Left colon (tissue), 2 donors: Measurements from ENCODE around the gene PJA2. TPM values are rescaled to one million over a fixed set of nuclear protein-coding genes. Genes with fewer than 3 reads are reported as not detected.
A peak's percentile ranks its signal among the peaks of the same experiment; 100 is the strongest.

Source experiments
- ATAC-seq: fragments of 200-7000 bp; cut with Tn5 transposase; one replicate; pipeline ENCODE4 v1.9.1; 2020; ENCODE audit warnings: mild to moderate bottlenecking, moderate library complexity
- DNase-seq, 2 donors: peaks; one replicate each; pipeline ENCODE4 v3.0.0-alpha.2; 2020
- intact Hi-C, 2 donors: fragments of 100-400 bp; cut with DNase I in 1 of 2; cut with micrococcal nuclease in 1 of 2; formaldehyde crosslinking; loops; one replicate each; pipeline versions ENCODE4 v1.11.2 to v1.14.0; 2022; cut with DNase I, micrococcal nuclease
- total RNA-seq, 2 donors: library from RNA; stranded (reverse); fragmentation: NEBNext Ultra II Directional; extraction: Animal tissue kit (Norgen Biotek cat#: 25700); gene quantifications; one replicate each; pipeline ENCODE4 v1.2.1, GENCODE V29; 2021
- donor health status: DM: no; HTN: no; CAD: no.
- donor health status: DM: yes; HTN: yes; CAD: no.

Gene PJA2
- total RNA-seq, 2 donors from 2014 or later, result 68.6 to 93.5 TPM

DNA sequence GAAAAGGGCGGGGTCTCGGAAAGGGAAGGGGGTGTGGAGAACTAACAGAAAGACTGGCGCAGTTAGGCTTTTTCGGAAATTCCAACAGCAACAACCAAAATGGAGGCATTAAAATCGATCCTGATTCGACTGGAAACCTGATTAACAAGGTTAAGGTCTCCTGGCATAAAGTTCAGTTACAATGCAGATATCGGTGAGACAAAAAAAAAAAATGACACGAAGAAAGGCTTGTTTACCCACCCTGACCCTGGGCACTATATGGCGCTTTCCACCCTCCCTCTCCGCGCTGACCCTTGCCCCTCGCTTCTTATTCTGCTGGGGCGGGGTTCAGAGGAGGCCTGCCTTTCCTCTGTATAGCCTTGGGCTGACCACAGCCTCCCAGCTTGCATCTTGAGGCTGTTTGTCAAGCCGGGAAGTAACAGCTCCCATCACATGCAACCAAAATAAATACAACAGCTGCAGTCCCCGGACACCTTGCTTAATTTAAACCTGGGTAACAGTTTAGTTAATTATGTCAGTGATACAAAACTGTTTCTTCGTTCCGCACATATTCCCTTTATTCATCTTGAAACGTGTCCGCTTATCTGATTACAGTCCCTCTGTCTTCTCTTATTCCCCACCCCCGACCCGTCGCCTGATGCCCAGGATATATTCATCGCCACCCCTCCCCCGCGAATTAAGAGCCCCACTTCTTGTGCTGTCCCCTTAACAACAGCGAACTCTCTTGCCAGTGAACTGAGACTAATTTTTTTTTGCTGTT lies 795 bp upstream of the PJA2 start:
- DNase-seq, result peak; percentile 87 to 89
- peak; percentile 73 for ATAC-seq
- intact Hi-C loops, result no loop called here

DNA sequence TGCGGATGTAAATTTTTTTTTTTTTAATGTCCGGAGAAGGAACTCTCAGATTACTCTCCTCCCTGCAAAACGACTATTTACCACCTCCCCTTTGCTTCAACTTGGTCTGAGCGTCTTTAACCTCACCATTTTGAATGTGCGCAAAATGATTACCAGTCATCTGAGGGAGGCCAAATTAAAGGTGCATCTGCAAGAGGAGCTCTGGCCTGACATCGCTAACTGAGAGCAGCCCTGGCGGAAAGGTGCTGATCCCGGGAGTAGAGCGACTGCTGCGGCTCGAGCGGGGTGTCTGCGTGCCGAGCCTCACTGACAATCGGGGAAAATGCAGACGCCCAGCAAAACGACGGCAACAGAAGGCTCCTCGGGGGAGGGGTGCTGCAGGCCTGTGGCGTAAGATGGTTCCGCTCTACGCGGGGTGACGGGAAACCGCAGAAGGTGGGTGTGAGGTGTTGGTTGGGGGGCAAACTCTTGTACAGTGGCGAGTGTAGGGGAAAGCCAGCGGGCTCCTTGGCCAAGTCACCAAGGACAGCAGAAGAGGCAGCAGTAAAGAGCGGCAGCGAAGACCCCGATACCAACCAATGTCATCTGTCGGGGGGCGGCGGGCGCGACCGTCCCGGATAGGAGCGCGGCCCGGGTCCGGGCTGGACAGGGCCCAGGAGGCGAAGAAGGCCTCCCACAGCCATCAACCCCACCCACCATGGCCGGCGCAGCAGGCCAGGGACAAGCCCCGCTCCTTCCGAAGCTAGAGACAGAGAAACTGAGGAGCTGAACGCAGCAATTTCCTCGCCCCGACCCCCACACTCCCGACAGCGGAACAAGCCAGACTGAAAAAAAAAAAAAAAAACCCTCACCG lies 557 bp downstream of the PJA2 start:
- ATAC-seq (peak; percentile 49), DNase-seq (peak; percentile 70 to 76)
- intact Hi-C loops, result no loop called here

DNA sequence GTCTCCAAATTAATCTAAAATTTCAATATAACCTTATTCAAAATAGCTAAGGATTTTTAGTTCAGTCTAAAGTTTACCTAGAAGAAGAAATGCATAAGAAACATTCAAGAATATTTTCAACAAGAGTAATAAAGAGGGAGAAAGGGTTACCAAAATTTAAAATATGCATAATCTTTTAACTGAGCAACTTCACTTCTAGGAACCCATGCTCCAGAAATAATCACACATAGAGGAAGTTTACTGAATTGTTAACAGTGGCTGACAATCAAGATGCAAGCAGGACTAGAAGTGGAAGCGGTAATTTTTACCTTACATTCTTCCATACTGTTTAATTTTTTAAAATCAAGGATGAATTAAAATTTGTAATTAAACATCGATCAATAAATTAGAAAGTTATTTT lies 1.9 kb downstream of the PJA2 start:
- intact Hi-C loops, result no loop called here
- DNase-seq, result no peak
- ATAC-seq, result no peak

DNA sequence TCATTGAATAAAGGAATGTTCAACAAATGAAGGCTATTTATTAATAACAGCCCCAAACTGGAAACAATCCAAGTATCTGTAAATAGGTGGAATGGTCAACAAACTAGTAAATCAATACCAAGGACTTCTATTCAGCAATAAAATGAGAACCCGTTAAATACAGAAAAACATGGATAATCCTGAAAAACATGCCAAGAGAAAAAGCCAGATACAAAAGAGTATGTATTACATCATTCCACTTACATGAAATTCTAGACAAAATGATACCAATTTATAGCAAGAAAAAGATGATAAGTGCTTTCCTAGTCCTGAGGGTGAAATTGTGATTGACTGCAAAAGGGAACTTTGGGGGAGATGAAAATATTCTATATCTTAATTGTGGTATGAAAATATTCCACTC lies 3.1 kb downstream of the PJA2 start:
- no peak for DNase-seq
- ATAC-seq, result no peak
- intact Hi-C loops, result no loop called here

DNA sequence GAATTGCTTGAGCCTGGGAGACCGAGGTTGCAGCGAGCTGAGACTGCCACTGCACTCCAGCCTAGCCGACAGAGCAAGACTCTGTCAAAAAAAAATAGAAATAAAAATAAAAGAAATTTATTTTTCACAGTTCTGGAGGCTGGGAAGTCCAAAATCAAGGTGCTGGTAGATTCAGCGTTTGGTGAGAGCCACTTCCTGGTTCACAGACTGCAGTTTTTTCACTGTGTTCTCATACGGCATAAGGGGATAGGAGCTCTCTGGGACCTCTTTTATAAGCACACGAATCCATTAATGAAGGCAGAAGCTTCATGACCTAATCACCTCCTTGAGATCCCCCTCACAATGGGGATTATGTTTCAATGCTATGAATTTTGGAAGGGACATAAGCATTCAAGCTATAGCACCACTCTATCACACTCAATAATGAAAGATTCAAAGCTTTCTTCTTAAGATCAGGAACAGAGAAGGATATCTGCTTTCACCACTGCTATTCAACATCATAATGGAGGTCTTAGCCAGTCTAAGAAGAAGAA lies 5.3 kb downstream of the PJA2 start:
- intact Hi-C loops, result no loop called here
- DNase-seq, result no peak
- no peak for ATAC-seq

DNA sequence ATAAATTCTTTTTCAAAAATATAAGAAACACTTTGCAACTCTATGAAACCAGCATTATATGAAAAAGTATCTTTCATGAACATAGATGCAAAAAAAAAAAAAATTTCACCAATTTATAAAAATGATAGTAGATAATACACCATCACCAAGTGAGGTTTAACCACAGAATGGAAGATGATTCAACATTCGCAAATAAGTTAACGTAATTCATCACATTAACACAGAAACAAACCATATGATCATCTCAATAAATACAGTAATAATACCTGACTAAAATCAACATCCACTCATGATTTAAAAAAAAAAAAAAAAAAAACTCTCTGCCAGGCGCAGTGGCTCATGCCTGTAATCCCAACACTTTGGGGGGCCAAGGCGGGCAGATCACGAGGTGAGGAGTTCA lies 6.3 kb downstream of the PJA2 start:
- intact Hi-C loops, result no loop called here
- ATAC-seq (no peak), DNase-seq (no peak)

DNA sequence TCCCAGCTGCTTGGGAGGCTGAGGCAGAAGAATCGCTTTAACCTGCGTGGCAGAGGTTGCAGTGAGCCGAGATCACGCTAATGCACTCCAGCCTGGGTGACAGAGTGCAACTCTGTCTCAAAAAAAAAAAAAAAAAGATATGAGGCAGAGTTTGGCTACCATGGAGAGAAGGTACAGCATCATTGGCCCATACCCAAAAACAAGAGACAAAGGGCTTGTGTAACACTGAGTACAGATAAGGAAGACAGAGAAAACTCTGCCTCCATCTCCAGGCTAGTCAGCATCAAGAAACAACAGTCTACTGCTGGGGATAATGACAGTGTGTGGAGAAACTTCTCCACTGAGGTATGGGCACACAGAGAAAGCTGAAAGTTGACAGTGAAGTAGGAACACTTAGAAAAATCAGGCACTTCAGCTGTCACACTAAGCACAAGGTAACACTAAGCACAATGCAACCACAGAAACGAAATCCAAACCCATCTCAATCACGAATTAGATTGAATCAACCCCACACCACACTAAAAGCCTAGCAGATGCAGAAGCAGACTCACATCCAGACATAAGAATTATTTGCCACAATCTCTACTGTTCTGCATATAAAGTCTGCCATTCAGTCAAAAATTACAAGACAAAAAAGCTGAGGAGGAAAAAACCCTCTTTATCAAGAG lies 10.5 kb downstream of the PJA2 start:
- ATAC-seq (no peak), DNase-seq (no peak)
- intact Hi-C loops, result no loop called here

DNA sequence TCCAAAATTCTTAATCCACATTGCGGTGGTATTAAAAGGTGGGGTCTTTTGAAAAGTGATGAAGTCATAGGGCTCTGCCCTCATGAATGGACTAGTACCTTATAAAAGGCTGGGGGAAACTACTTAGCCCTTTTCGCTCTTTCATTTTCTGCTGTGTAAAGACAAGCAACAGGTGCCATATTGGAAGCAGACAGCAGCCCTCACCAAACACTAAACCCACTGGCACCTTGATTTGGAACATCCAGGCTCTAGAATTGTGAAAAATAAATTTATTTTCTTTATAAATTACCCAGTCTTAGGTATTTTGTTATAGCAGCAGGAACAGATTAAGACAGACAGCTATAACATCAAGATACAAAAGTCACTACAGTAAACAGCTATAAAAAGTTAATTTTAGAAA lies 12.8 kb downstream of the PJA2 start:
- intact Hi-C loops, result no loop called here
- no peak for DNase-seq
- ATAC-seq, result no peak

DNA sequence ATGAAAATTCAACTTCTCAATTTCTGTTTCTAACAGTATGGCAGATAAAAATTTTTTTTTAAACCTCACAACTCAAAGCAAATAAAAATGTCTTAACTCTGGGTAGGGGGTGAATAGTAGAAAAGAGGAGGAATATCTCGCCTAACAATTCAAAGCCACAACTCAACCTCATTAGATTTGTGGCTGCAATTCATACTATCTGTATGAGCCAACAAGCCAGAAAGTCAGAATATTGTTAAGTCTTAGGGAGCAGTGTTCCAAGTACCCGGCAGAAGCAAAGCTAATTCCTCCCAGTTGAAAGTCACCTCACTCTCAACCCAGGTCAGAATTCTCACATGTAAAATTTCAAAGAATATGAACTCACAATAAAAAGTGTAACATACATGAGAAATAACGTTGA lies 15.0 kb downstream of the PJA2 start:
- intact Hi-C loops, result no loop called here
- no peak for DNase-seq
- peak; percentile 39 for ATAC-seq

DNA sequence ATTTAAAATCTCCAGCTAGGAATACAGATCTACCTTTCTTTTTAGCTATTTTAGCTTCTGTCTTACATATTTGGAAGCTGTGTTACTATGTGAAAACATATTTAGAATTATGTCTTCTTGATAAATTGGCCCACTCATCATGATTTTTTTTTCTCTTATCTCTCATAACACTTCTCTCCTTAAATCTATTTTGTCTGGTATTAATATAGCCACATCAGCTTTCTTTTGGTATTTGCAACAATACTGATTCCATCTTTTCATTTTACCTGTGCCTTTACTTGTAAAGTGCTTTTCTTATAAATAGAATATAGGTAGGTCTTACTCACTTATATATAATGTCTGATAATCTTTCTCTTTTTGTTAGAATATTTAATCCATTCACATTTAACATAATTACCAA lies 19.6 kb downstream of the PJA2 start:
- ATAC-seq (no peak), DNase-seq (no peak)
- intact Hi-C loops, result no loop called here

DNA sequence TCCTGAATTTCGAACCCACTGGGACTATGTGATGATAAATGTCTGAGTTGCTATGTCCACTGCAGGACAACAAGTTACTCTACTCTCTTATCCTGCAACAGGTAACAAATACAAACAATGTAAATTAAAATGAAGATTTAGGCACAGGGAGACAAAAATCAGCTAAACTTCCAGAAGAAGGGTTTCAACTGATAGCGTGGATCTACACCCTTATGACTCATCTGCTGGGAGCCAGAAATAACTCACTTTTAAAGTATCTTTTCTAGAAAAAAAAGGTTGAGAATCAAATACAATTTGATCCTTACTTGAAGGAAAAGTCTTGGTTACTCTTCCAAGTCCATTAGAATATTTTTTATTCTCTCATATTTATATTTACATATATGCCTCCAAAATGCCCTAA lies 21.4 kb downstream of the PJA2 start:
- DNase-seq, result no peak
- no peak for ATAC-seq
- intact Hi-C loops, result no loop called here

DNA sequence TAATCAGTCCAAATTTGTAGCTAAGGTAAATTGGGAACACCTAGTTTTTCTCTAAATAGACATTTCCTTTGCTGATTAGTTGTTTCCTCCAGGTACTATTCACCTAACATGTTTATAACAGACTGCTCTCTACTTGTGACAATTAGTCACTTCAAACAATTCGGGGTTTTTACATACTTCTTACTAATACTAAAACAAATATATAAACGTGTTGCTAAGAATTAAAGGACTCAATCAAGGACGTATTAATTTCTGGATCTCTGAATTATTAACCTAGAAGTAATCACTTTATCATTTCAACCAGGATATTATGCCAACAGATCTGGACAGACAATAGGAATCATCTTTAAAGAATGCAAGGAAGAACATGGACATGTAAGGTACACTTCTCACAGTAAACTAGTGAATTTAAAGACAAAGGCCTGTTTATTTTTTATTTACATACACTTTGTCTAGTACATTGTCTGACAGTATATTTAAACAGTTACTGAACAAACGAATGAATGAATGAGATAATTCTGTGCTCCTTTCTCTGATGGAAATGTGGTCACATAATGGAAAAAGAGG lies 22.3 kb downstream of the PJA2 start:
- intact Hi-C loops, result no loop called here
- DNase-seq, result no peak
- ATAC-seq, result no peak

DNA sequence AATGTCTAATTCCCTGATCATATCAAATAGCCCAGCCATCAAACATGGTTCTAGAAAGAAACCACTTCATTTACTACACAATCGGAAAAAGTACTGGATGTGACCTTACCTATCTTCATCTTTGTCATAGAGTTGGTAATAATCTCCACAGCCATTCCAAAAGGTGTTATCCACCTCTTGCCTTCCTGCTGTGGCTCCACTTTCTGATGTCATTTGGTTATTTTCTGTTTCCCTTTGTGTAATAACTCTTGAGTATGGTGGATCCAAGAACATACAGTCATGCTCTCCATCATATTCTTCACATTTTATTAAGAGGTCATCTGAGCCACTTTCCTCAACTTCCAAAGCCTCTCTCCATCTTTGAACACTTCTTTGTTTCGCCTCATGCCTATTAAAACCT lies 31.7 kb downstream of the PJA2 start:
- ATAC-seq, result no peak
- no peak for DNase-seq
- intact Hi-C loops, result no loop called here

DNA sequence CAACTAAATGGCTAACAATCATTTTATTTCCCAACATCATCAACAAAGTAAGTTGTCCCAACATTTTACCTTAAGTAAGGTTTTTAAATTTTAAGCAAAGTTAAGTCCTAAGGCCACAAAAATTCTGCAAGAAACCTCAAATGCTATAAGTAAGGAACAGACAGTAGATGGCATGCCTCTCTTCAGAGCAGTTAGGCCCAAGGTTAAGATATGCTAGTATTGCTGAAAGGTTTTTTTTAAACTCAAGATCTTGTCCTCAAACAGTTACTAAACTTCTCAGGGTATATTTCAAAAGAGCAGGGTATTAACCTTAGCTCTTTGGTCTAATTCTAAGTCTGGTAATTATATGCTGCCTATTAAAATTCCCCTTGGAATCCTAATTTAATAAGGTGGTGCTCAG lies 35.1 kb downstream of the PJA2 start:
- intact Hi-C loops, result no loop called here
- ATAC-seq (no peak), DNase-seq (no peak)

DNA sequence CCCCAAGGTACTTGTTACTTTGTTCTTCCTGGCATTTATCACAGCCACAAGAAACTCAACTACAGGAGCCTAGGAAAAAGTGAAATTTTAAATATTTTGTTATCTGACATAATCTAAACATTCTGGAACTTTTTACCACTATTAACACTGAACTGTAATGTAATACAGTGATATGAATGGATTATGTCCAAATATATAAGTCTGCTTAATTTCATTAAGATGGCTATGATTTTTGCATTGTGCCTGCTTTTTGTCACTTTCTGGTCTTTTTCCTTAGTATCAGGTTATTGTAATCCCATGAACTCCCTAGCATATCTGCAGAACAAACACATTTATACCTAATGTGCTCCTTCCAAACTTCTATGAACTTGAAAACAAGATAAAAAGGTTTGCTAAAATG lies 35.8 kb downstream of the PJA2 start:
- ATAC-seq (no peak), DNase-seq (no peak)
- intact Hi-C loops, result no loop called here

DNA sequence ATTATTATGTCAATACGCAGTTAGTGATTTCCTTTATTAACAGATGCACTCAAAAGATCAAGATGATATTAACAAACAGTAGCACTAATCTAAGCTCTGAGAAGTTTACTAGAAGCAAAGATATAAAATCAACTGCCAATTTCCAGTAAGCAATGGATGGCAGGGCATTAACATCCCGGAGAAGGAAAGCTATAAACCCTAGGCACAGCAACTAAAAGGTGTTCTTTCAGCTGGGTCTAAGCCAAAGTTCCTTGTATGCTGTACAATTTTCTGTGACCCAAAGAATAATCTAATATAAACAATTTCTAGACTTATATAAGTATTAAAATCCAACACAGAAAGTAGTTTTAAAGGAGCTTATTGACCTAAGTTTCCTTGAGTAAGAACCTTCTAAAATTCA lies 39.4 kb downstream of the PJA2 start:
- intact Hi-C loops, result no loop called here
- no peak for DNase-seq
- ATAC-seq, result peak; percentile 68

DNA sequence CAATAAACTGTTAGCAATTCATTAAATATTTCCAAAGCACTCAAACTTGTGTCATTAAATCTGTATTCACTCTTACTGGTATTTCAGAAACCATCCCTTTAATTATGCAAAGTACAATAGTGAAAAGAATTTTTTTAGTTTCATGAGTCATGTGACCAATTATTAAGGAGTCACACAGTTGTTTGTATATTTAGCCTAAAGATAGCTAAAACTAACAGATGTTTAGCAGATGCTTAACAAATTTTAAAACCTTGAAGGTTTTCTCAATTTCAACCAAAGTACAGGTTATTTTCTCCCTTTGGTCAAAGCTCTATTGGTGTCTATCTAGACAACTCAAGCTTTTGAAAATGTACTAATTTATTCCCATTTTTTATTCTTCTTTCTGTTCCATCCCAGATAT lies 44.1 kb downstream of the PJA2 start:
- intact Hi-C loops, result no loop called here
- no peak for ATAC-seq
- DNase-seq, result no peak

DNA sequence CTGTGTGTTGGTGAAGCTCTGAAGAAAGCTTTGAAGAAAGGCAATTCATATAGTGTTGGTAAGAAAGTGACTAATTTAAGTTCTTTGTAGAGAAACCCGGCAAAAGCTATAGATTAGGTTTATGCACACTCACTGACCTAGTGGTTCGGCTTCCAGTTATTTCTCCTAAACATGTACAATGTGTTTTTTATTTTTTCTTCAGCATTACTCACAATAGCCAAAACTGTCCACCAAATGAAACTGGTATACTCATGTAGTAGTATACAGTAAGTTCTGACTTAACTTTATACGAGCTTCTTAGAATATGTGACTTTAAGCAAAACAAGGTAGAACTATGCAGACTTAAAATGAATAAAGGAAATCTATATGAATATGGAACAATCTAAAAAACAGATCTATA lies 44.8 kb downstream of the PJA2 start:
- no peak for ATAC-seq
- no peak for DNase-seq
- intact Hi-C loops, result no loop called here

DNA sequence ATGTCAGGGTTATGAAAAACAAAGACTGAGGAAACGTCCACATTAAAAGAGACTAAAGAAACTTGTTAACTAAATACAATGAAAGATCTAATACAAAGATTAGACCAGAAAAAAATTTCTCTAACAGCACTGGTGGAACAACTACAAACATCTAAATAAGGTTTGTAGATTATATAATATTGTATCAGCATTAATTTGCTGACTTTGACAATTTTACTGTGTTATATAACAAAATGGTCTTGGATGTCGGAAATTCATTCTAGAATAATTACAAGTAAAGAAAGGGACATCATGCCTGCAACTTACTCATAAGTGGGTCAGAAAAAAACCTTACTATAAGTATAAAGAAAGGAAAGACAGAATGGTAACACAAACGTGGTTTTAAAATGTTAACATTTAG lies 50.1 kb downstream of the PJA2 start:
- intact Hi-C loops, result no loop called here
- DNase-seq (no peak), ATAC-seq (no peak)

DNA sequence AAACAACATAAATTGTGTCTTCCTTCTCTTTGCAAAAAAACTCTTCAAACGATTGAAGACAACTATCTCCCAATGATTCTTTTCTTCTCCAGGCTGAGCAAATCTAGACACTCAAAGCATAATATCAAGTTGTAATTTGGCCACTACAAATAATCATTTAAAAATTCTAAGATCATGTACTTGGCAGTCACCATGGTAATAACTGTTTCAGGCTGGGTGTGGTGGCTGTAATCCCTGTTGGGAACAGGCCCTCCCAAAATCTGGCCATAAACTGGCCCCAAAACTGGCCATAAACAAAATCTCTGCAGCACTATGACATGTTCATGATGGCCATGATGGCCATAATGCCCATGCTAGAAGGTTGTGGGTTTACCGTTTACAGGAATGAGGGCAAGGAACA lies 52.0 kb downstream of the PJA2 start:
- intact Hi-C loops, result no loop called here
- DNase-seq (no peak), ATAC-seq (no peak)
